ENCODE results near the gene RAB37. TPM values are rescaled to one million over a fixed set of nuclear protein-coding genes. Genes with fewer than 3 reads are reported as not detected.

Gene RAB37
- total RNA-seq, 1 experiment from 2014 or later = 1.5 TPM

DNA sequence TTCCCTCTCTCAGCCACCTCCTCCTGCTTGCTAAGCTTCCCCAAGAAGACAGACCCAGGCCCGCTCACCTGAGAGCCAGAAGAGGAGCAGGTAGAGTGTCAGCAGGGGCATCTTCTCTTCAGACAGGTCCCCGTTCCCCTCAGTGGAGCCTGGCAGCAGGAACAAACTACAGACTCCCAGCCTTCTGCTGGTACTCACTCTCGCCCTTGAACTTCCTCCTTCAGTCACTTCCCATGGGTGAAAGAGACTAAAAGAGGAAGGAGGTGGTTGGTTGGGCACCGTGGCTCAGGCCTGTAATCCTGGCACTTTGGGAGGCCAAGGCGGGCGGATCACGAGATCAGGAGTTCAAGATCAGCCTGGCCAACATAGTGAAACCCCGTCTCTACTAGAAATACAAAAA lies 24.3 kb upstream of the RAB37 start, which contains the start of gene CD300LF:
TSS of gene CD300LF (minus strand) at position 168 of the 400 bp plus-strand sequence. CDS start at position 111, 57 bp downstream.
- no peaks in the 10 kb centered on the region for H3K27me3 ChIP-seq (ENCODE audit: control insufficient read depth, insufficient read depth, low read length)
- H3K4me3 ChIP-seq (ENCODE audit: low read depth in 2 of 2, low read length in 2 of 2) = no peak within 1 kb of the TSS
- H3K9me3 ChIP-seq (ENCODE audit: control insufficient read depth, insufficient read depth, low read depth, low read length) = no peaks in the 10 kb centered on the region
- no peak within 1 kb of the TSS for H3K27ac ChIP-seq (ENCODE audit: low read length)
- no TSS peak for BruUV-seq (replicated peaks)
- CTCF ChIA-PET = no interaction called here
- no peaks in the 10 kb centered on the region for H3K4me1 ChIP-seq (ENCODE audit: control insufficient read depth, insufficient read depth, low read length)
- no peak for TF ChIP-seq TCF7L2 (IDR thresholded peaks at IDR 0.05; ENCODE audit: low read depth, low read length)
- TF ChIP-seq, protein P1, sequence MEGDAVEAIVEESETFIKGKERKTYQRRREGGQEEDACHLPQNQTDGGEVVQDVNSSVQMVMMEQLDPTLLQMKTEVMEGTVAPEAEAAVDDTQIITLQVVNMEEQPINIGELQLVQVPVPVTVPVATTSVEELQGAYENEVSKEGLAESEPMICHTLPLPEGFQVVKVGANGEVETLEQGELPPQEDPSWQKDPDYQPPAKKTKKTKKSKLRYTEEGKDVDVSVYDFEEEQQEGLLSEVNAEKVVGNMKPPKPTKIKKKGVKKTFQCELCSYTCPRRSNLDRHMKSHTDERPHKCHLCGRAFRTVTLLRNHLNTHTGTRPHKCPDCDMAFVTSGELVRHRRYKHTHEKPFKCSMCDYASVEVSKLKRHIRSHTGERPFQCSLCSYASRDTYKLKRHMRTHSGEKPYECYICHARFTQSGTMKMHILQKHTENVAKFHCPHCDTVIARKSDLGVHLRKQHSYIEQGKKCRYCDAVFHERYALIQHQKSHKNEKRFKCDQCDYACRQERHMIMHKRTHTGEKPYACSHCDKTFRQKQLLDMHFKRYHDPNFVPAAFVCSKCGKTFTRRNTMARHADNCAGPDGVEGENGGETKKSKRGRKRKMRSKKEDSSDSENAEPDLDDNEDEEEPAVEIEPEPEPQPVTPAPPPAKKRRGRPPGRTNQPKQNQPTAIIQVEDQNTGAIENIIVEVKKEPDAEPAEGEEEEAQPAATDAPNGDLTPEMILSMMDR (IDR thresholded peaks at IDR 0.05) = no peak
- no peak for TF ChIP-seq SIN3A (IDR thresholded peaks at IDR 0.05; ENCODE audit: borderline replicate concordance, insufficient read depth, low read depth, low read length)
- in situ Hi-C loops (cut with HindIII; ENCODE audit: low pct_unique_long_range_greater_than_20kb, low sequenced_read_pairs) (no loop called here), intact Hi-C loops (cut with micrococcal nuclease; ENCODE audit: unreplicated experiment) (no loop called here)
- no peaks in the 10 kb centered on the region for H3K36me3 ChIP-seq (ENCODE audit: control insufficient read depth, insufficient read depth, low read length)
- POLR2A ChIA-PET = no interaction called here
- no peak for DNase-seq (ENCODE audit: low read depth, low spot score)
- no peak for ATAC-seq

DNA sequence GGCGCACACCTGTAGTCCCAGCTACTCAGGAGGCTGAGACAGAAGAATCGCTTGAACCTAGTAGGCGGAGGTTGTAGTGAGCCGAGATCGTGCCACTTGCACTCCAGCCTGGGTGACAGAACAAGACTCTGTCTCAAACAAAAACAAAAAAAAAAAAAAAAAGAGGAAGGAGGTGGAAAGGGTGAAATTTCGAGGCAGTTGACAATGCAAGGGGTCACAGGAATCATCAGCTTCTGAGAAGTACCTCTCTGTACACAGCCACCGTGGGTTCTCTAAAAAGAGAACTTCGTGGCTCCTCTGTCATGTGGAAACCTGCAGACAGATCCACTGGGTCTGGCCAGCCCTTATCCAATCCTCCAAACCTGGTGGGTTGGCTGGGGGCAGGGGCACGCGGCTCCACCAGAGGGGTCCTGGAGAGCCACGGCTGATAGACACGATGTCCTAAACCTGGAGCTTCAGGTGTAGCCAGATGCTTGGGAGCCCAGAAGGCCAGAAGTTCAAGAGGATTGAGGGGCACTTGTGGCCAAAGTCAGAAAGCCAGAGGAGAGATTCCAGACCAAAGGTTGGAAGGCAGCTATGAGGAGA lies 23.8 kb upstream of the RAB37 start:
- TF ChIP-seq, protein P1 (IDR thresholded peaks at IDR 0.05) = no peak
- no peak for TF ChIP-seq SIN3A (IDR thresholded peaks at IDR 0.05; ENCODE audit: borderline replicate concordance, insufficient read depth, low read depth, low read length)
- no peak for TF ChIP-seq POLR2AphosphoS5 (IDR thresholded peaks at IDR 0.05; ENCODE audit: low read depth, low read length)
- TF ChIP-seq REST (IDR thresholded peaks at IDR 0.05; ENCODE audit: insufficient read depth in 1 of 2, low read depth in 2 of 2, low read length in 1 of 2) = no peak
- TF ChIP-seq TCF7L2 (IDR thresholded peaks at IDR 0.05; ENCODE audit: low read depth, low read length) = no peak
- Histone ChIP-seq H3K4me3 (ENCODE audit: low read depth in 2 of 2, low read length in 2 of 2) (no peak overlapping the region), H3K36me3 (ENCODE audit: control insufficient read depth, insufficient read depth, low read length) (no peaks in the 10 kb centered on the region), H3K27me3 (ENCODE audit: control insufficient read depth, insufficient read depth, low read length) (no peaks in the 10 kb centered on the region), H3K9me3 (ENCODE audit: control insufficient read depth, insufficient read depth, low read depth, low read length) (no peaks in the 10 kb centered on the region), H3K27ac (ENCODE audit: low read length) (no peak overlapping the region), H3K4me1 (ENCODE audit: control insufficient read depth, insufficient read depth, low read length) (no peaks in the 10 kb centered on the region)
- ChIA-PET CTCF (interaction anchor here (0.7 kb wide), 1 partner anchor 66 kb away, joined by 3 read pairs; no protein-coding TSS in a partner anchor), POLR2A (no interaction called here)
- DNase-seq (ENCODE audit: low read depth, low spot score) (no peak), ATAC-seq (no peak)
- BruUV-seq (replicated peaks) = no TSS peak
- intact Hi-C loops (cut with micrococcal nuclease; ENCODE audit: unreplicated experiment) = no loop called here
- in situ Hi-C loops (cut with HindIII; ENCODE audit: low pct_unique_long_range_greater_than_20kb, low sequenced_read_pairs) = no loop called here
